Suppressor macrophage (primary cell): ENCODE measurements around the gene TEX264.
"Not testable (repeated sequence)": the region's sequence is repeated elsewhere in the genome, so short reads cannot be mapped to it uniquely, and the experiment has no call there.

Source experiments
- DNase-seq, 4 experiments: peaks; one replicate each; pipeline ENCODE4 v3.0.0-alpha.2; 2020 to 2022

TEX264 gene

DNA sequence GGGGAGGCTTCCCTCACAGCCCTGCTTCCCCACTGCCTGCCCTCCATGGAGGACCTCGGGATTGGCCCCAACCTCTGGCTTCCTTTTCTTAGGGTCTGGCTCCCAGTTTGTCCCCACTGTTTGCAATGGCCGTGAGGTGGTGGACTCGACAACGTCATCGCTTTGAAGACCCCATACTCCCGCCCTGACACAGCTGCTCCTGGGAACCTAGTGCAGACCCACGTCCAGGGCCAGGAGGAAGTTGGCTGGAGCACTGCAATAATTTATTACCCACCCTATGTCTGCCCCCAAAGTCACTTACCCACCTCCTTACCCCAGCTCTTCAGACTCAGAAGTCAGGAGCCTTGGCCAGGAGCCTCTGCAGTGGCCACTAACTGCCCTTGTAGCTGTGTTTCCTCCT is 46.9 kb downstream of the TEX264 start:
- DNase-seq = no peak

- DNase-seq = peak; percentile 91 to 95 (median 93)
Measured at GRCh38 chr3:51718547-51719409, 47.7 kb downstream of the TEX264 start.

GRCh38 chr3:51719410-51720025 is 48.5 kb downstream of the TEX264 start:
- no peak for DNase-seq

DNA sequence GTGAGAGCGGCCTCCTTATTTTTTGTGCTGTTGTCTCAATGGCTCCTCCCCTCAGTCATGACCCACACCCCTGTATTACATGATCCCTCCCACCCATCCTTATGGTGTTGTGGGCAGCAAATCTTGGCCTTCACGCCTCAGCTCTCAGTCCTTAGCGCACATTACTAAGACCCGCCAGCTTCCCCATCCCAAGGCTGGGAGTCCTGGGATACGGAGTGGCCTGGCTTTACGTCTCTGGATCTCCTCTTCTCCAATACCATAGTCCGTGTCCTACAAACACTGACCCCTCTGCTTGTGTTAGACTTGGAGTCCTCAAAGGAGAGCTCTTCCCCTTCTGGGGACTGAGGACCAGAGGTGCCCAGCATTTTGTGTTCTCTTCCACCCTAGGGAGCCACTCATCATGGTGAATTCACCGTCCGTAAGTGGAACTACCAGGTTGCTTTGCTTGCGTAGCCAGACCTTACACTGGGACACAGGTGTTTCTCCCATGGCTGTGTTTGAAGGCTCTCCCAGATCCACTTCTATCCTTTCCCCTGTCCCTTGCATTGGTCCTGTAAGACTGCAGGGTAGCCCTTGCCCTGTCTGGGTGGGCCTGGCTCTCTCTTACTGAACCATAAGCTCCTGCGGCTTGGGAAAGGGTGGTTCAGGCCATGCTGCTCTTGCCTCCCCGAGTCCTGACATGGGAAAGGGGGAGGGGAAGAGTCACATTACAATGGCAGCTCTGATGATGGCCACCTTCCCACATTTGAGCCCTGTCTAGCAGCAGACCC is 49.4 kb downstream of the TEX264 start:
- no peak for DNase-seq

DNA sequence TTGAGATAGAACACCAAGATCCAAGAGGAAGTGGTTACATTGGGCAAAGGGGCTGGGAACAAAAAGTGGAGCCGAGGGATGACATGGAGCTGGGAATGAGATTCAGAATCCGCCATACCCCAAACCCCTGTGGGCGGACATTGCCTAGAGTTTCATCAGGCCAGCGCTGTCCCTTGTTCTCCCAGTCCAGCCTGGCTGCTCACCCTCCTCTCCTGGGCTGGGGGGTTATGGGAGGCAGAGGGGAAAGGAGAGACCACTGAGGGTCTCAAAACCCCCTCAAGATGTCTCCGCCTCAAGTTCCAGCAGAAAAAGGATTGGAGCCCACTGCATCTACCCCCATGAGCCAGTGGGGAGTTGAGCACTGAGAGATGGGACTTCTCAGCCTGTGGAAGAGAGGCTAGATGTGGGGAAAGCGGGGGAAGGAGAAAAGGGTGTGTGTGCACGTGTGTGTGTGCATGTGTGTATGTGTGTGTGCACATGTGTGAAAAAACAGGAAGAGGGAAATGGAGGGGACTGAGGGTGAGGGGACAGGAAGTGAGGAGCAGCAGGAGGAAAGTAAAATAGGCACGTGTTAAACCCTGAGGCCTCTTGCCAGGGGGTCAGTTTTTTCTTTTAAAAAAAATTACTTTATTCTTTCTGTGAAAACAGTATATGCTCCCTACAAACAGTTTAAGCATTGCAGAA is 50.2 kb downstream of the TEX264 start:
- no peak for DNase-seq

DNA sequence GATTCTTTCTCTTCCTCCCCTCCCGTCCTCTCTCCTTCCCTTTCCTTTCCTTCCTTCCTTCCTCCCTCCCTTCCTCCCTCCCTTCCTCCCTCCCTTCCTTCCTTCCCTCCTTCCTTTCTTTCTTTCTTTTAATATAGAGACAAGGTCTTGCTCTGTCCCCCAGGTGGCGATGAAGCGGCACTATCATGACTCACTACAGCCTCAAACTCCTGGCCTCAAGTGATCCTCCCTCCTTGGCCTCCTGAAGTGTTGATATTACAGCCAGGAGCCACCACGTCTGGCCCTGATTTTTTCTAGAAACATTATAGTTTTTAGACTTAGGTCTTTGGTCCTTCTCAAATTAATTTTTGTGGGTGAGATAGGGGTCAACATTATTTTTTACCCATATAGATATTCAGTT is 51.3 kb downstream of the TEX264 start:
- no peak for DNase-seq

DNA sequence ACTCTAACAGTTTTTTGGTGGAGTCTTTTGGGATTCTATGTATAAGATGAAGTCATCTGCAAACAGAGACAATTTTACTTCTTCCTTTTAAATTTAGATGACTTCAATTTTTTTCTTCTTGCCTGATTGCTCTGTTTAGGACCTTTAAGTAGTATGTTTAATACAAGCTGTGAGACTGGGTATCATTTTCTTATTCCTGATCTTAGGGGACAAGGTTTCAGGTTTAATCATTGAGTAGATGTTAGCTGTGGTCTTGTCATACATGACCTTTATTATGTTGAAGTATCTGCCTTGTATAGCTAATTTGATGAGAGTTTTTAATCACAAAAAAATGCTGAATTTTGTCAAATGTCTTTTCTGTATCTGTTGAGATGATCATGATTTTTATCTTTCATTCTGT is 56.4 kb downstream of the TEX264 start:
- DNase-seq = peak in 1 of 4 experiments; percentile 15

DNA sequence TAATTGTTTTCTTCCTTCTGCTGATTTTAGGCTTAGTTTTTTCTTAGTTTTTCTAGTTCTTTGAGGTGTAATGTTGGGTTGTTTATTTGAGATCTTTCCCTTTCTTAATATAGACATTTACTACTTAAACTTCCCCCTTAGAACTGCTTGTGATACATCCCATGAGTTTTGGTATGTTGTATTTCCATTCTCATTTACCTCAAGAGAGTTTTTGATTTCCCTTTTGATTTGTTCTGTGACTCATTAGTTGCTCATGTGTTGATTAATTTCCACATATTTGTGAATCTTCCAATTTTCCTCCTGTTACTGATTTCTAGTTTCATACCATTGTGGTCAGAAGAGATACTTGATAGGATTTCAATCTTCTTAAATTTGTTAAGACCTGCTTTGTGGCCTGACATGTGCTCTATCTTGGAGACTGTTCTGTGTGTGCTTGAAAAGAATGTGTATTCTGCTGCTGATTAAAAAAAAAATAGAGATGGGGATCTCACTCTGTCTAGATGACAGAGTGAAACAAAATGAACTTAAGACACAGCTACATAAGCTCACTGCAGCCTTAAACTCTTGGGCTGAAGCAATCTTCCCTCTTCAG is 58.1 kb downstream of the TEX264 start:
- DNase-seq = no peak

DNA sequence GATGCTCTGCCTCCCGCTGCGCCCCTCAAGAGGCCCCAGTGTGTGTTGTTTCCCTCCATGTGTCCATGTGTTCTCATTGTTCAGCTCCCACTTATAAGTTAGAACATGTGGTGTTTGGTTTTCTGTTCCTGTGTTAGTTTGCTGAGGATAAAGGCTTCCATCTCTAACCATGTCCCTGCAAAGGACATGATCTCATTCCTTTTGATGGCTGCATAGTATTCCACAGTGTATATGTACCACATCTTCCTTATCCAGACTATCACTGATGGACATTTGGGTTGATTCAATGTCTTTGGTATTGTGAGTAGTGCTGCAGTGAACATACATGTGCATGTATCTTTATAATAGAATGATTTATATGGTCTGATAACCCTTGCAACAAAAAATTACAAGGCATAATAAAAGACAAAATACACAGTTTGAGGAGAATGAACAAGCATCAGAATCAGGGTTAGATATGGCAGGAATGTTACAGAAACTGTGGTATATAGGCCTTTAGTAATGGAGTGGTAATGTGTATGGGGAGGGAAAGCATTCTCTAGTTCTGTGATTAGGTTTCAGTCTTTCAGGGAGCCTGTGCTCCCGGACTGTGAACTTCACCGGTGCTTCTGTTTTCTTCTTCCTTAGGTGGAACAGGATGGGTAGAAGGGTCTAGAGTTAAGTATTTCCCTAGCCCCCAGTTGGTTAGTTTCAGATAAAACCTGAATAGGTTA is 63.0 kb downstream of the TEX264 start:
- no peak for DNase-seq

- DNase-seq = no peak
Measured at GRCh38 chr3:51734572-51734907, 63.5 kb downstream of the TEX264 start.

DNA sequence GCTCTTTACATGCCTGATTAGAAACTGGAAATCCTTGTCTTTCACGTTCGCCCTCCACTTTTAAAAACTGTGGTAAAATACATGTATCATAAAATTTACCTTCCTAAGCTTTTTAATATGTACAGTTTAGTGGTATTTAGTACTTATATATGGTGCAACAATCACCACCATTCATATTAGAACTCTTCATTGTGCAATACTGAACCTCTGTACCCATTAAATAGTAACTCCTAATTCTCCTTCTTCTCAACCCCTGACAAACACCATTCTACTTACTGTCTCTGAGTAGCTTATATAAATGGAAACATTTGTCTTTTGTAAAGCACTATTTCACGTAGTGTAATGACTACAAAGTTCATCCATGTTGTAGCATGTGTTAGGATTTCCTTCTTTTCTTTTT is 64.0 kb downstream of the TEX264 start:
- DNase-seq = no peak

DNA sequence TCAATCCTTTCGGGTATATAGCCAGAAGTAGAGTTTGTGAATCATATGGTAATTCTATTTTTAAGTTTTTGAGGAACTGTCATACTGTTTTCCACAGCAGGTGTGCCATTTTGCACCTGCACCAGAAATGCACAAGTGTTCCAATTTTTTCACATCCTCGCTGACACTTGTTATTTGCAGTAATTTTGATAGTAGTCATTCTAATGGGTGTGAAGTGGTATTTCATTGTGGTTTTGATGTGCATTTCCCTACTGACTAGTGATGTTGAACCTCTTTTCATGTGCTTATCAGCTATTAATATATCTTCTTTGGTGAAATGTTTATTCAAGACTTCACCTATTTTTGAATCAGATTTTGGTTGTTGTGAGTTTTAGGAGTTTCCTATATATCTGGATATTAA is 64.9 kb downstream of the TEX264 start:
- DNase-seq = no peak

DNA sequence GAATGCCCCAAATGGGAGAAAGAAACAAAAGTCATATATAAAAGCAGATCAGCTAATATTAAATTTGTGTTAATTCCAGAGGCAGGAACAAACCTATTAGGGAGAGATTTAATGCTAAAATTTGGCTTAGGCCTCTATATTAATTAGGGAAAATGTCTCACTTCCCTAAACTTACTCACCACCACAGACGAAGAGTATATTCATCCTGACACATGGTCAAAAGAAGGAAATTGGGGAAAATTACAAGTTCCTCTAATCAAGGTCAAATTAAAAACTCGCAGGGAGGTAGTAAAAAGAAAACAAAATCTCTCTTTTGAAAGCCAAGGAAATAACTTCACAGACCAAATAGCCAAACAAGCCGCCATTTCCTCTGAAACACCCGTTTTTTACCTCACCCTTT is 68.1 kb downstream of the TEX264 start:
- DNase-seq = peak in 2 of 4 experiments; percentile 54 to 67

DNA sequence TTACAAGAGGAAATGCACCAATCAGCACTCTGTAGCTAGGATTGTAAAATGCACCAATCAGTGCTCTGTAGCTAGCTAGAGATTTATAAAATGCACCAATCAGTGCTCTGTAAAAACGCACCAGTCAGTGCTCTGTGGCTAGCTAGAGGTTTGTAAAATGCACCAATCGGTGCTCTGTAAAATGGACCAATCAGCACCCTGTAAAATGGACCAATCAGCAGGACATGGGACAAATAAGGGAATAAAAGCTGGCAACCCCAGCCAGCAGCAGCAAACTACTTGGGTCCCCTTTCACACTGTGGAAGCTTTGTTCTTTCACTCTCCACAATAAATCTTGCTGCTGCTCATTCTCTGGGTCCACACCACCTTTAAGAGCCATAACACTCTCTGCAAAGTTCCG is 71.3 kb downstream of the TEX264 start:
- not testable (repeated sequence) for DNase-seq

- peak; percentile 71 to 84 (median 78) for DNase-seq
Measured at GRCh38 chr3:51742978-51743377, 71.9 kb downstream of the TEX264 start.

DNA sequence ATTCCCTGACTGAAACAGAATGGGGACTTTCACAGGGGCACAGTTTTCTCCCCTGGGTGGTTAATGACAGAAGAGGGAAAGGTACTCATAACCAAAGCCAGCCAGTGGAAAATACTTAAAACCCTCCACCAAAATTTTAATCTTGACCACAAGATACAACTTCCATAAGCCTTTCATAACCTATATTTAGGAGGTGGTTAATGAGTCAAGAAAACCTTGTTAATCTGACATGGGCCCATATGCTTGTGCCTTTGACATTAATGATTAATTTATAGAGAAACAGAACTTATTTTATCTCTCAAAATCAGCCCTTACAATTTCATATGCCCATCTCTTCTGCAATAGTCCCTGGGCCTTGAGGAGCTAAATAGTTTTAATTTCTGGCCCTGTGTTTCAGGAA is 76.8 kb downstream of the TEX264 start:
- DNase-seq = no peak

- no peak for DNase-seq
Measured at GRCh38 chr3:51748327-51748726, 77.3 kb downstream of the TEX264 start.

DNA sequence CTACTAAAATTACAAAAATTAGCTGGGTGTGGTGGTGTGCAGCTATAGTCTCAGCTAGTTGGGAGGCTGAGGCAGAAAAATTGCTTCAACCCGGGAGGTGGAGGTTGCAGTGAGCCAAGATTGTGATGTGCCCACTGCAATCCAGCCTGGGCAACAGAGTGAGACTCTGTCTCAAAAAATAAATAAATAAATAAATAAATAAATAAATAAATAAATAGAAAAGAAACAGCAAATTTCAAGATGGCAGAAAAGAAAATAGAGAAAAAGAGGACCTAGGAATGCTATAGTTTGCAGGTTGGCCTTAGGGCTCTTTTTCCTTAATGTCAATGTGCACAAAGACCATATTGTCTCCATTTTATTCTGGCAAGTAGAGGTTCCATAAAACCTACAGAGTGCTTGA is 79.8 kb downstream of the TEX264 start:
- no peak for DNase-seq

- DNase-seq = no peak
Measured at GRCh38 chr3:51751287-51751686, 80.2 kb downstream of the TEX264 start.
